Activated CD4-positive, alpha-beta T cell treated with anti-CD3 and anti-CD28 coated beads for 24 hours (primary cell): ENCODE data around the gene CLSTN1.

Experiments used
- DNase-seq, 2 donors: peaks; one replicate each; pipeline ENCODE4 v3.0.0-alpha.2; 2020; ENCODE audit warnings: low read depth in 2 of 2

The CLSTN1 gene

DNA sequence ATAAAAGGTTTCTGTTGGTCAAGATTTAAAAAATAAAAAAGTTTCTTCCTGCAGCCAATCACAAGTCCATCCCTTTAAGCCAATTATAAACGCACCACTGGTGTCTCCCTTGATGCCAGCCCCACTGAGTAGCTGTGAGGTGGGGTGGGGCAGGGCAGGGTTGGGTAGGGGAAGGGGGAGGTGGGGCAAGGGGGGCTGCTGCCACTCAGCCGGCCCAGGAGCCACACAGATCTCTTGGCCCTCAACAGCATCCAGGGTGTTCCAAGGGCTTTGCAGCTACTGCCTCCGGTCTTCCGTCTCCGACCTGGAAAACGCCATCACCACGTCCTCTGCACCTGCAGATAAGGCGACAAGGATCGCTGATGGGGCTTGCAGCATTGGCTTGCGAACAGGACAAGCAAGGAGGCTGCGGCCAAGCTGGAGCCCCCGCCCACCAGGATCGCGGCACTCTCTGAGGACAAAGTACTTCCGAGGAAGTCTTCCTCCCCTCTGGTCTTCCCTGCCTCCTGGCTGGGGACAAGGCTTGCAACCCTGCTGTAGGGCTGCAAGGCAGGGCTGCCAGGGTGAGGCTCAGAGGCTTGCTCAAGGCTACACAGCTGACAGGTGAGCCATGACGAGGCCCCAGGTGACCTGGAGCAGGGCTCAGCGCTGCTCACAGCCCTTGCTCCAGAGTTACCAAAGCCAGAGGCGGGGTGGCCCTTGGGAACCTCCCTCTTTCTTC lies 26.8 kb upstream of the CLSTN1 start:
- DNase-seq, result no peak

- DNase-seq, result no peak
Measured at GRCh38 chr1:9849691-9850441, 26.1 kb upstream of the CLSTN1 start.

DNA sequence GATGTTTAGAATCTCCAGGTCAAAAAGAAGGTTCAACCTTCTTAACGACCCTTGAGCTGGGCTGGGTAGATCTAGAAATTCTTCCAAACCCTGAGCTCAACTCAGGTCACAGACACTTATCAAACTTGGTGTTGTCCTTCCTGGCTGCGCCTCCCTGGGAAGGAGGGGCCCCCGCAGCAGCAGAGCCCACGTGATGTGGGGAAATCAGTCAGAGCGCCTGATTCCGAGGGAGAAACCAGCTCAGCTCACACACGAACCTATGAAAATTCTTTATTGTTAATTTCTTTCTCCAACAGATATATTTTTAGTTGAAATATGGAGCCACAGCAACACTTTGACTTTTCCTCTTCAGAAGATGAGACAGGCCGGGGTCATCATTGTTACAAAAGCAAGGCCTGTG lies 24.3 kb upstream of the CLSTN1 start:
- no peak for DNase-seq

- DNase-seq, result no peak
Measured at GRCh38 chr1:9847269-9847668, 23.5 kb upstream of the CLSTN1 start.

GRCh38 chr1:9846611-9847171 lies 22.9 kb upstream of the CLSTN1 start:
- no peak for DNase-seq

GRCh38 chr1:9845914-9846313 lies 22.1 kb upstream of the CLSTN1 start:
- no peak for DNase-seq

DNA sequence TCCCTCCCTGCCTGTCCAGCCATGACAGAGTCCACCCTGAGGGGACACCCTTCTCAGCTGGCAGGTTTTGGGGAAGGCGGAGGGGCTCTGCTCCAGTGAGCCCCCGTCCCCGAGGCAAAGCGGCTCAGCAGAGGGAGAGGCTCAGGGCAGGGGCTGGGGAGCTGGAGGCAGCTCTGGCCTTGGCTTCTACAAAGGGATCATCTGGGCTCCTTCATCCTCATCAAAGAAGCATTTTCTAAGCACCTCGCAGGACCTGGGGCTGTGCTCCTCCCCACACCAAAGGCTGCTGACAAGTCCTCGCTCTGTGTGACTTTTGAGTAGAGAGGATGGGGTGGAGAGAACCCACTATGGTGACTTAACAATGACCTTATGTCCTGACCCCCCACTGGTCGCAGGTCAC lies 21.0 kb upstream of the CLSTN1 start:
- DNase-seq, result no peak

- DNase-seq, result no peak
Measured at GRCh38 chr1:9844106-9844505, 20.3 kb upstream of the CLSTN1 start.

GRCh38 chr1:9843576-9843945 lies 19.8 kb upstream of the CLSTN1 start:
- DNase-seq, result no peak

GRCh38 chr1:9842781-9843575 lies 19.2 kb upstream of the CLSTN1 start:
- no peak for DNase-seq

- no peak for DNase-seq
Measured at GRCh38 chr1:9842073-9842711, 18.4 kb upstream of the CLSTN1 start.

DNA sequence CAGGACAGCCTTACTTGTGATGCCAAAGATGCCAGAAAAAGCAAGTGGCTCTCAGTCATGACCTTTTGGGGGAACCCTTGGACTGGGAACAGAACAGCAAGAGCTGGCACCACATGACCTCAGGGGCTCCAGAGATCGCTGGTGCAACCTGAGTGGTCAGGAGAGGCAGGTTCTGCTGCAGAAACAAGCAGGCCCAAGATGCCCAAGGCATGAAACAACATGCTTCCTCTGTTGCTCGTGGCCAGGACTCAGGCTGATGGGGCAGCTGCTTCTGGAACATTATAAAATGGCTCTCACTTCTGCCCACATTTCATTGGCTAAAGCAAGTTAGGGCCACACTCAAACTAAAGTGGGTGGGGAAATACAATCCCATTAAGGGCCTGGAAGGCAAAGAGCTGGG lies 17.7 kb upstream of the CLSTN1 start:
- DNase-seq, result no peak

GRCh38 chr1:9840176-9840575 lies 16.4 kb upstream of the CLSTN1 start:
- DNase-seq, result no peak

DNA sequence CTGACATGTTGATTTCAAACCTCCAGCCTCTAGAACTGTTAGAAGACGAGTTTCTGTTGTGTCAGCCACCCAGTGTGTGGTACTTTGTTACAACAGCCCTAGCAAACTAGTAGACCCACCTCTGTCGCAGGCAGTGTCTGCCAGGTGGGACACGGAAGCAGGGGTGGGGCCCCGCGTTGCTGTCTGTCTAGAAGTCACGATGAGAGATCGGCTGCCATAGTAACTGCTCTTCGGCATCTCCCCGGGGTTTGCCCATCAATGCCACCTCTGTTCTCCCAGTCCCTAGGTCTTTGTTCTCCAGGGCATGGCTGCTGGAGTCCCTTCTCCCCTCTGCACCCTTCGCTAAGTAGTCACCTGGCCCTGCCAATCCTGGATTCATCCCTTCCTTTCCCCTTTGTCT lies 15.2 kb upstream of the CLSTN1 start:
- DNase-seq, result no peak

DNA sequence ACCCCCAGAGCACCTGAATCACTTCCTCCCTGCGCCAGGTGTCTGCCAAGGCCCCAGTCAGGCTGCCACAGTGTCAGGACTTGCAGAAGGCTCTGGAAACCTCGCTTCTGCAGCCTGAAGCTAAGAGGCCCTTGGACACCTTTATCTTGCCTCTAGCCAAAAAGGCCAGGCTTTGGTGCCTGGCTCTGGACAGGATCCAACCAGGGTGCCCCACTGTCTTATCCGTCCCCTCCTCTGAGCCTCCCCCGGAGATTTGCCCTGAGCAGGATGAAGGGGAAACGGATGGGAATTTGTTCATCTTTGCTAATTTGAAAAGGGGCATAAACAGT lies 12.8 kb upstream of the CLSTN1 start:
- DNase-seq, result no peak

GRCh38 chr1:9835758-9836631 lies 12.2 kb upstream of the CLSTN1 start:
- DNase-seq, result no peak

DNA sequence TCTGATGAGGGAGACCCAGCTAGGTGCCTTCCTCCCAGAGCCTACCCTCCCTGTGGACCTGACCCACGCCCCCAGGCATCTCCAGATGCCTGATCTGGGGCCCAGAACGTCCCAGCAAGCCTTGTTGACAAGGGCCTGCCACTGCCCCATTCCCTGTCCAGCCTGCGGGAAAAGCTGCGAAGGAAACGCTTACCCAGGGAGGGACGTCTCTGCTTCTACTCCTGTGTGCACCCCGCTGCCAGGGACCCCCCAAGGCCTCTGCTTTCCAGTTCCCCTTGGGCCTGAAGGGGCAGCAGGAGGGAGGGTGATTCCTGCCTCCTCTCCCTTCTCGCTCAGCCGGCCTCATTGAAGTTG lies 11.6 kb upstream of the CLSTN1 start:
- no peak for DNase-seq

DNA sequence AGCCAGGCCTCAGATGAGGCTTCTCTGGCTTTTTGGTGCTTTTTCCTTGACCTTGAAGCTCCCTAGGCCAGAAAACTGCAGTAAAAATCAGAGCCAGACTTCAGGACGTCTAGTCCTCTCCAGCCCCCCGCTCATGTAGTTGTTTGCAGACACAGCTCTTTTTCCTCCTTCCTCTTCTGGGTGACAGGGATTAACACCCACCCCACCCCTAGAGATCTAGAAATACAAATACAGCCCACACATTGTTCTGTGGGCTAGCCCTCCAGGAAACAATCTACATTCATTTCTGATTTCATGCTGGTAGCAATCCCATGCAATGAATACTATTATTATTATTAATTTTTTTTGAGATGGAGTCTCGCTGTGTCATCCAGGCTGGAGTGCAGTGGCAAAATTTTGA lies 9.9 kb upstream of the CLSTN1 start:
- no peak for DNase-seq

- no peak for DNase-seq
Measured at GRCh38 chr1:9827558-9828185, 3.9 kb upstream of the CLSTN1 start.

DNA sequence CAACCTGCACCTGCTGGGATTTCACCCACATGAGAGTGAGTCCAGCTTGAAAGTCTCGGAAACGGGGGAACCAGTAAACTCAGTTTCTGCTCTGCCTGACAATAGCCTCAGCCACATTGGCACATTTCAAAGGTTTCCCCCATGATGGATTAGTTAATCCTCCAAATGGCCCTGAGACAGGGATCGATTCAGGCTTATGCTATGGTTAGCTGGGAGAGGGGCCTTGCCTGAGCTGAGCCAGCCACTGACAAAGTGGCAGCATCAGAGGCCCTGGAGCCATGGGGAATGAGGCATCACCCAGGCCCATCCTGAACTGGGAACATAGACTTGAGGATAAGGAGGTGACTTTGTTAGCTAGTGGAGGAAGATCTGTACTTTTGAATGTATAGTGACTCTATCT lies 2.9 kb upstream of the CLSTN1 start:
- DNase-seq, result no peak

- no peak for DNase-seq
Measured at GRCh38 chr1:9826087-9826486, 2.3 kb upstream of the CLSTN1 start.
